ENCODE data around the gene RPS6KB1.

DNA sequence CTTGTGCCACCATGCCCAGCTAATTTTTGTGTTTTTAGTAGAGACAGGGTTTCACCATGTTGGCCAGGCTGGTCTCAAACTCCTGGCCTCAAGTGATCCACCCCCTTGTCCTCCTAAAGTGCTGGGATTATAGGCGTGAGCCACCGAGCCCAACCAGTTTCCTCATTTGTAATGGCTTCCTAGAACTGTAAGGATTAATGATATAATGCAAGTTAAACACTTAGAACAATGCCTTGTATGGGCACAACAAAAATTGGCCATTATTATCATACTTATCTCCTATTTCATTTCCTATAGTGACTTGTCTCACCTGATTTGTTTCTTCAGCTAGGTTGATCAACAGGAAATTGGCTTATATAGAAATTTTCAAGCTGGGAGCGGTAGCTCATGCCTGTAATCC is 14.3 kb upstream of the RPS6KB1 start:
- TF ChIP-seq, protein P1, sequence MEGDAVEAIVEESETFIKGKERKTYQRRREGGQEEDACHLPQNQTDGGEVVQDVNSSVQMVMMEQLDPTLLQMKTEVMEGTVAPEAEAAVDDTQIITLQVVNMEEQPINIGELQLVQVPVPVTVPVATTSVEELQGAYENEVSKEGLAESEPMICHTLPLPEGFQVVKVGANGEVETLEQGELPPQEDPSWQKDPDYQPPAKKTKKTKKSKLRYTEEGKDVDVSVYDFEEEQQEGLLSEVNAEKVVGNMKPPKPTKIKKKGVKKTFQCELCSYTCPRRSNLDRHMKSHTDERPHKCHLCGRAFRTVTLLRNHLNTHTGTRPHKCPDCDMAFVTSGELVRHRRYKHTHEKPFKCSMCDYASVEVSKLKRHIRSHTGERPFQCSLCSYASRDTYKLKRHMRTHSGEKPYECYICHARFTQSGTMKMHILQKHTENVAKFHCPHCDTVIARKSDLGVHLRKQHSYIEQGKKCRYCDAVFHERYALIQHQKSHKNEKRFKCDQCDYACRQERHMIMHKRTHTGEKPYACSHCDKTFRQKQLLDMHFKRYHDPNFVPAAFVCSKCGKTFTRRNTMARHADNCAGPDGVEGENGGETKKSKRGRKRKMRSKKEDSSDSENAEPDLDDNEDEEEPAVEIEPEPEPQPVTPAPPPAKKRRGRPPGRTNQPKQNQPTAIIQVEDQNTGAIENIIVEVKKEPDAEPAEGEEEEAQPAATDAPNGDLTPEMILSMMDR (IDR thresholded peaks at IDR 0.05; ENCODE audit: borderline replicate concordance, extremely low read depth, low read length, poor library complexity, severe bottlenecking), result no peak
- TF ChIP-seq EZH2 (IDR thresholded peaks at IDR 0.05; ENCODE audit: borderline replicate concordance, low read depth, low read length, severe bottlenecking), result no peak
